Type B pancreatic cell (in vitro differentiated cells): Measurements from ENCODE around the gene NLRP1. TPM values are rescaled to one million over a fixed set of nuclear protein-coding genes. Genes with fewer than 3 reads are reported as not detected.
A peak's percentile ranks its signal among the peaks of the same experiment; 100 is the strongest.

Experiments
- DNase-seq: peaks from one replicate; pipeline ENCODE4 v3.0.0; 2021; ENCODE audit warnings: mixed read lengths; ENCODE audit not compliant: unreplicated experiment; ENCODE audit errors: extremely low spot score
- H3K27ac Mint-ChIP-seq: 2 replicates; pipeline ENCODE4 v1.8.0; 2021; ENCODE audit warnings: mild to moderate bottlenecking, mixed read lengths
- H3K27me3 Mint-ChIP-seq: 2 replicates; pipeline ENCODE4 v1.8.0; 2021; ENCODE audit warnings: mixed read lengths
- H3K36me3 Mint-ChIP-seq: 2 replicates; pipeline ENCODE4 v1.8.0; 2021; ENCODE audit warnings: mixed read lengths
- H3K4me1 Mint-ChIP-seq: one replicate; pipeline ENCODE4 v1.8.0; 2021; ENCODE audit warnings: mixed read lengths; ENCODE audit not compliant: unreplicated experiment
- H3K4me3 Mint-ChIP-seq: 2 replicates; pipeline ENCODE4 v1.8.0; 2021; ENCODE audit warnings: mild to moderate bottlenecking, mixed read lengths
- H3K9me3 Mint-ChIP-seq: 2 replicates; pipeline ENCODE4 v1.8.0; 2021; ENCODE audit warnings: mixed read lengths
- total RNA-seq: library from RNA; stranded (reverse); gene quantifications from 2 replicates; pipeline ENCODE4 v1.2.1, GENCODE V29; 2021; ENCODE audit warnings: low replicate concordance
- TF ChIP-seq, protein P1 (sequence below): fragments of 200-600 bp; sonication (generic); conservative IDR thresholded peaks from 2 replicates; pipeline ENCODE4 v1.5.0; 2021; ENCODE audit warnings: antibody characterized with exemption, mild to moderate bottlenecking

The NLRP1 gene
- total RNA-seq, 1 donor from 2014 or later = 111 TPM

DNA sequence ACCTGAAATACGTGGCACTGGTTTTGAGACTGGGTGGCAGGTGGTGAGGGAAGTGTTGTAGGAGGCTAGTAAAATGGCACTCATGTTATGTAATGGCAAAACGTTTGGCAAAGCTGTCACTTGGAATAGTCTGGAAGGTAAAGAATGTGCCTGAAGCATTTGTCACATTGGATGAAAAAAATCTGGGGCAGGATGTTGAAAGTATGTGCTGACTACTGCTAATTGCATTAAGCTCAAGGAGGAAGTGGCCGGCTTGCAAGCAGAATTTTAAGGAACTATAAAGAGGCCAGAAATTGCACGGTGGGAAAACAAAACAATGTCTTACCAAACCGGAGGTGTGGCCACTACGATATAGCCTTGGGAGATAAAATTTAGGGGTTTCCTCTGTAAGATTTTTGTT, 26.6 kb upstream of the NLRP1 start:
- TF ChIP-seq, protein P1, sequence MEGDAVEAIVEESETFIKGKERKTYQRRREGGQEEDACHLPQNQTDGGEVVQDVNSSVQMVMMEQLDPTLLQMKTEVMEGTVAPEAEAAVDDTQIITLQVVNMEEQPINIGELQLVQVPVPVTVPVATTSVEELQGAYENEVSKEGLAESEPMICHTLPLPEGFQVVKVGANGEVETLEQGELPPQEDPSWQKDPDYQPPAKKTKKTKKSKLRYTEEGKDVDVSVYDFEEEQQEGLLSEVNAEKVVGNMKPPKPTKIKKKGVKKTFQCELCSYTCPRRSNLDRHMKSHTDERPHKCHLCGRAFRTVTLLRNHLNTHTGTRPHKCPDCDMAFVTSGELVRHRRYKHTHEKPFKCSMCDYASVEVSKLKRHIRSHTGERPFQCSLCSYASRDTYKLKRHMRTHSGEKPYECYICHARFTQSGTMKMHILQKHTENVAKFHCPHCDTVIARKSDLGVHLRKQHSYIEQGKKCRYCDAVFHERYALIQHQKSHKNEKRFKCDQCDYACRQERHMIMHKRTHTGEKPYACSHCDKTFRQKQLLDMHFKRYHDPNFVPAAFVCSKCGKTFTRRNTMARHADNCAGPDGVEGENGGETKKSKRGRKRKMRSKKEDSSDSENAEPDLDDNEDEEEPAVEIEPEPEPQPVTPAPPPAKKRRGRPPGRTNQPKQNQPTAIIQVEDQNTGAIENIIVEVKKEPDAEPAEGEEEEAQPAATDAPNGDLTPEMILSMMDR = no peak
- DNase-seq = no peak

DNA sequence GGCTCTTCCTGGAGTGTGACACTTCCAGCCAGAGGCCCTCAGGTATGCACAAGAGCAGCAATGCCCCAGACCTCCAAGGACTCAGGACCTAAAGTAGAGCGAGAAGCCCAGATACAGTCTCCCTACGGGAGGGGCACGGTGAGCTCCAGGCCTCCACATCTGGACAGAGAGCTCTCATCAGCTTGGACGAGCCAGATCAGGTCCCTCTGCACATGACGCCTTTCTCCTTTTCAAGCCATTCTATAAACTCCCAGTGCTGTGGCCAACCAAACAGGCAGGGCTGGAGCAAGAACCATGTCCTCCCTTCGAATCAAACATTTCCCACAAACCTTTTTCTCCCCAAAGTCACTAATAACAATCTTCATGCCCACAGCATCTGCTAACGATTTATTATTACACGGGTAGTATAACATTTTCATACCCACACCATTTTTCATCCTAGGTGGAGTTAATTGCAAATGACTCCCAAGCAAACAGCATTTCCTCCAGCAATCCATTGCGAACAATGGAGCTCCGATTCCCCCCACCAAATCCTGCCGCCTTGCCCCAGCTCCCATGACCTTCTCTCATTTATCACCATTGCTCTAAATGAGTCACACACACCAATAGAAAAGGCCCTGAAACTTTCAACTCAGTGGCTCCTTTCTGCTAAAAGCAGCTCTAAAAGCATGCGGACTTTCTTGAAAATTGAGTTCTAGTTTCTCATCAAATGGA, 24.2 kb upstream of the NLRP1 start:
- peak overlapping the region; percentile 24 for H3K4me3 Mint-ChIP-seq
- H3K36me3 Mint-ChIP-seq = no peaks in the 10 kb centered on the region
- peaks cover 26% of the 10 kb centered on the region for H3K4me1 Mint-ChIP-seq
- no peaks in the 10 kb centered on the region for H3K9me3 Mint-ChIP-seq
- TF ChIP-seq, protein P1 = no peak
- H3K27me3 Mint-ChIP-seq = peaks cover 16% of the 10 kb centered on the region
- peak overlapping the region; percentile 30 for H3K27ac Mint-ChIP-seq
- no peak for DNase-seq

More for the DNA sequence above, 26.6 kb upstream of the NLRP1 start:
- Mint-ChIP-seq H3K4me3 (no peak overlapping the region), H3K9me3 (no peaks in the 10 kb centered on the region), H3K36me3 (no peaks in the 10 kb centered on the region), H3K27me3 (peaks cover 7% of the 10 kb centered on the region), H3K4me1 (peaks cover 26% of the 10 kb centered on the region), H3K27ac (peak overlapping the region; percentile 1)

DNA sequence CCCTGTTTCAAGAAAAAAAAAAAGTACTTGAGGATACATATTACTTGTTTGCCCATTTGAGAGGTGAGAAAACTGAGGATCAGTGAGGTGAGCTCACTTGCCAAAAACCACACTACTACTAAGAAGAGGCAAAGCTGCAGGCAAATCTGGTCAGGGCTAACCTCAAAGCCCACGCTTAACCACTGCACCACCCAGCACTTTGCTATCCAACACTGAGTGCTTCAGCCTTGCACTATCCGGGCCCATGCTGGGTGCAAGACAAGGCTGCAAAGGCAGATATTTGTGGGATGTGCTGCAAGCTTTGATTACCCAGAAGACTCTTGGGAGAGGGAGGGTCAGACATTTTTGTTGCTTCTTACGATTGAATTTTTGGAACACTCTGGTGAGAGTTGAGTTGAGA, 23.6 kb upstream of the NLRP1 start:
- DNase-seq = no peak
- Mint-ChIP-seq H3K9me3 (no peaks in the 10 kb centered on the region), H3K4me1 (peaks cover 26% of the 10 kb centered on the region), H3K4me3 (no peak overlapping the region), H3K27ac (no peak overlapping the region), H3K36me3 (no peaks in the 10 kb centered on the region), H3K27me3 (peaks cover 16% of the 10 kb centered on the region)
- TF ChIP-seq, protein P1 = no peak

GRCh38 chr17:5605452-5605851, 21.1 kb upstream of the NLRP1 start:
- no peak overlapping the region for H3K27ac Mint-ChIP-seq
- H3K27me3 Mint-ChIP-seq = peaks cover 33% of the 10 kb centered on the region
- DNase-seq = no peak
- TF ChIP-seq, protein P1 = no peak
- H3K4me1 Mint-ChIP-seq = peaks cover 20% of the 10 kb centered on the region
- H3K36me3 Mint-ChIP-seq = no peaks in the 10 kb centered on the region
- no peak overlapping the region for H3K4me3 Mint-ChIP-seq
- no peaks in the 10 kb centered on the region for H3K9me3 Mint-ChIP-seq

GRCh38 chr17:5600041-5600440, 15.7 kb upstream of the NLRP1 start:
- DNase-seq = no peak
- H3K4me3 Mint-ChIP-seq = no peak overlapping the region
- H3K36me3 Mint-ChIP-seq = no peaks in the 10 kb centered on the region
- TF ChIP-seq, protein P1 = no peak
- peaks cover 66% of the 10 kb centered on the region for H3K27me3 Mint-ChIP-seq
- no peak overlapping the region for H3K27ac Mint-ChIP-seq
- no peaks in the 10 kb centered on the region for H3K9me3 Mint-ChIP-seq
- H3K4me1 Mint-ChIP-seq = no peaks in the 10 kb centered on the region
